HG03378 (cell line): ENCODE data around the gene AGFG1.

ENCODE experiments used
- ATAC-seq: cut with Tn5 transposase; IDR thresholded peaks from one replicate; pipeline ENCODE4 v1.9.1; 2021; ENCODE audit warnings: mild to moderate bottlenecking, moderate library complexity; ENCODE audit not compliant: unreplicated experiment

Gene AGFG1, protein sequence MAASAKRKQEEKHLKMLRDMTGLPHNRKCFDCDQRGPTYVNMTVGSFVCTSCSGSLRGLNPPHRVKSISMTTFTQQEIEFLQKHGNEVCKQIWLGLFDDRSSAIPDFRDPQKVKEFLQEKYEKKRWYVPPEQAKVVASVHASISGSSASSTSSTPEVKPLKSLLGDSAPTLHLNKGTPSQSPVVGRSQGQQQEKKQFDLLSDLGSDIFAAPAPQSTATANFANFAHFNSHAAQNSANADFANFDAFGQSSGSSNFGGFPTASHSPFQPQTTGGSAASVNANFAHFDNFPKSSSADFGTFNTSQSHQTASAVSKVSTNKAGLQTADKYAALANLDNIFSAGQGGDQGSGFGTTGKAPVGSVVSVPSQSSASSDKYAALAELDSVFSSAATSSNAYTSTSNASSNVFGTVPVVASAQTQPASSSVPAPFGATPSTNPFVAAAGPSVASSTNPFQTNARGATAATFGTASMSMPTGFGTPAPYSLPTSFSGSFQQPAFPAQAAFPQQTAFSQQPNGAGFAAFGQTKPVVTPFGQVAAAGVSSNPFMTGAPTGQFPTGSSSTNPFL

DNA sequence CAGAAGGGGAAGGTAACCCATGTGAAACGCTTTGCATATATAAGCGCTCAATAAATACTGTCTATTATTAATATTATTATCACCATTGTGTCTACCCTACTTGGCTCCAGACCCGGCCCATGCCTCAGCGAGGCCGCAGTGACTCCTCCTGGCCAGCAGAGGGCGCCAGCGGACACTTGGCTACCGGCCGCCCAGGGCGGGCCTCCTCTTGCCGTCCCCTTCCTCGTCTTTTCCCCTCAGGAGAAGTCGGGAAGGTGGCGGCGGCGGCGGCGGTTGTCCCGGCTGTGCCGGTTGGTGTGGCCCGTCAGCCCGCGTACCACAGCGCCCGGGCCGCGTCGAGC lies at the start of gene AGFG1:
Gene AGFG1 (plus strand): TSS at position 233 of the 341 bp plus-strand sequence. CDS start 266 bp downstream, outside the sequence.
- peak; percentile 85 for ATAC-seq

DNA sequence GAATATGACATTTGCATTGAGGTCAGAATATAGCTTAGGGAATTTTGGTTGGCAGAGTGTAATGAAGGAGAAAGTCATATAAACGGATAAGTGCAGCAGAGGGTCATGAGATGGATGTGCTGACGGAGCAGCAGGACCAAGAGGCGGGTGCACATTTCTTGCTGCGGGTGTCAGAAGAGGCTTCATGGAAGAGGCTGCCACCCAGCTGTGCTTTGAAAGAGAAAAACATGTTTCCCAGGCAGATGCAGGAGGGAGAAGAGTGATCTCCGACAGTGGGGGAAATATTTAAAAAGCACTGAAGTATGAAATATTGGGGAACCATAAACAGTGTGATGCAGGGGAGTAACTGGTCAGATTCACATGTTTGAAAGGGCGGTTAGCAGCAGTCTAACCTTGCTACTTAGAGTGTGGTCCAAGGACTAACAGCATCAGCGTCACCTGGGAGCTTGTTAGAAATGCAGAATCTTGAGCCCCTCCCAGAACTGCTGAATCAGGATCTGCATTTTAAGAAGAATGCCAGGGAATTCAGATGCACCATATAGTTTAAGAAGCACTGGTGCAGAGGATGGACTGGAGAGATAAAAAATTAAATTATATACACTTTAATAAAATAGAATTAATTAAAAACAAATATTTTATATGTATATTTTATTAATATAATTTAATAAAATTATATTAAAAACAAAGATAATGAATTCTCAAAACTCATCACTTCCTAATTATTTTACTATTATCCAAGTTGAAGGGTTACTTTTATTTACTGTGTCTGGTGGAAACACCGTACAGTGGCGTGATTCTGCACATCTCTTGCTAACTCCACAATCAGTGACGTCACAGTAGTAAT lies 48.1 kb upstream of the AGFG1 start:
- no peak for ATAC-seq

DNA sequence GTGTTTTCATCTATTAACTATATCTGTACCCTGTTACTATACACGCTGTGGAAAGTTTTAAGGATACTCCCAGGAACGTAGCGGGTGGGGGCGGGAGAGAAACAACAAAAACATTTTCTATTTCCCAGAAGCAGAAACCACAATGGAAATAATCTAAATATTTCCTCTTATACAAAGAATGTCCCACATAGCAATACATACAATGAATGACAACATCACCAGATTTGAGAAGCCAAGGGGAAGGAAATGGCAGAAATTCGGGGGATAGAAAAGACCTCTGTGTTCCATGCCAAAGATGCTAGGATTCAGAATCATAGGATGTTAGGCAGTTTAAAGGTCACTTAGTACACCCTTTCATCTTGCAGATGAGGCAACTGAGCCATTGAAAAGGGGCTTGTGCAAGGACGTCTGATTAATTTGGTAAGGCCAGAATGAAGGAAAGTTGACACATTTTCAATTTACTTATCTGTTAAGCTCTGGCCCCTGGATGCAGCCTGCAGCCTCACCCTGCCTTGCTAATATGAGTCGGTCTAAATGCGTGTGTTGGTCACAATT lies 43.1 kb upstream of the AGFG1 start:
- no peak for ATAC-seq

DNA sequence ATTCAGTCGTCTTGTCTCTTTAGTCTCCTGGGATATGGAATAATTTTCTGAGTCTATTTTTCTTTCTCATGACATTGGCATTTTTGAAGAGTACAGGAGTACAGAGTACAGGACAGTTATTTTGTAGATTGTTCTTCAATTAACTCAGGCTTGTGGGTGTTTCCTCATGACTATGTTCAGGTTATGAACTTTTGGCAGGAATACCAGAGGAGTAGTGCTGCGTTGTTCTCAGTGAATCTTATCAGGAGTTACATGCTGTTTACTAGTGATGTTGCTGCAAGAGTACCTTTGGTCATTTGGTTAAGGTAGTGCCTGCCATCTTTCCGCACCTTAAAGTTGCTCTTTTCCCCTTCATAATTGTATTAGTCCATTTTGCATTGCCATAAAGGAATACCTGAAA lies 41.3 kb upstream of the AGFG1 start:
- no peak for ATAC-seq

DNA sequence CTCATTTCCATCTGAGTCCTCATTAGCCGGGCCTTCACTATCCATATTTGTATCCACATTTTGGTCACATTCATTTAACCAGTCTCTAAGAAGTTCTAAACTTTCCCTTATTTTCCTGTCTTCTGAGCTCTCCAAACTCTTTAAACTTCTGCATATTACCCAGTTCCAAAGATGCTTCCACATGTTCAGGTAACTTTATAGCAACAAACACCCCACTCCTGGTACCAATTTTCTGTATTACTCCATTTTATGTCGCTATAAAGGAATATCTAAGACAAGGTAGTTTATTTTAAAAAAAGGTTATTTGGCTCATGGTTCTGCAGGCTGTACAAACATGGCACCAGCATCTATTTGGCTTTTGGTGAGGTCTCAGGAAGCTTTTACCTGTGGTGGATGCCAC lies 38.8 kb upstream of the AGFG1 start:
- no peak for ATAC-seq

DNA sequence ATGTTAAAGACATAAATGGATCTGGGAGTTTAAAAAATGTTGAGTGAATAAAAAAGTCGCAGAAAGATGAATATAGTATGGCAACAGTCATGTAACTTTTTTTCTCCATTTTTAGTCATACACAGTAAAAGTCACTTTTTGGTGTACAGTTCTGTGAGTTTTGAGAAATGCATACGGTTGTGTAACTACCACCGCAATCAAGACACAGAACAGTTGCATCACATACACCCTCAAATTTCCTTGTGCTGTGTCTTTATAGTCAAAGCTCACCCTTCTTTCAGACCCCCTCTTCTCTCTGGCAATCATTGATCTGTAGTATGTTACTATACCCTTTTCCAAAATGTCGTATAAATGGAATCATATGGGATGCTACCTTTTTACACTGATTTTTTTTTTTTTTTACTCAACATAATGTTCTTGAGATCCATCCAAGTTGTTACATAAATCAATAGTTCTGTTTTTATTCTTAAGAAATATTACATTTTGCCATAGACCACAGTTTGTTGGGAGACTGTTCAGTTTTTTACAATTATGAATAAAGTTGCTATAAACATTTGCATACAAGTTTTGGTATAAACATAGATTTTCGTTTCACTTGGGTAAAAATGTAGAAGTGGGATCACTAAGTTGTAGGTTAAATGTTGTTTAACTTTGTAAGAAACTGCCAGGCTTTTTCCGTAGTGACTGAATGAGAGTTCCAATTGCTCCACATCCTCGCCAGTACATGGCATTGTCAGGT lies 35.4 kb upstream of the AGFG1 start:
- no peak for ATAC-seq

DNA sequence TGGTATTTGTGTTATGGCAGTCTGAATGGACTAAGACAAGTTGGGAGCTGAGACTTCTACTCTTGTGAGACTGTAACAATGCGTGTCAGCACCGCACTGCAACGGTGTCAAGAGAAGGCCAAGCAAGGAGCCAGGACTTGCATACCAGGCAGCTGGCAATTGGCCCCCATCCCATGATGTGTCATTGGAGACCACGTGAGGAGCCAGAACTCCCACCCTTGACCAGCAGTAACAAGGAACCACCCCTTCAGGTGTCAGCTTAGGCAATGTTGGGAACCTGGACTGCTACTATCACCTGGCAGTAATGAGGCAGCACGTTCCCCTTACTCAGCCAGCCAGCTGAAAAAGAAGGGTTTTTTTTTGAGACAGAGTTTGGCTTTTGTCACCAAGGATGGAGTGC lies 32.7 kb upstream of the AGFG1 start:
- ATAC-seq, result no peak

DNA sequence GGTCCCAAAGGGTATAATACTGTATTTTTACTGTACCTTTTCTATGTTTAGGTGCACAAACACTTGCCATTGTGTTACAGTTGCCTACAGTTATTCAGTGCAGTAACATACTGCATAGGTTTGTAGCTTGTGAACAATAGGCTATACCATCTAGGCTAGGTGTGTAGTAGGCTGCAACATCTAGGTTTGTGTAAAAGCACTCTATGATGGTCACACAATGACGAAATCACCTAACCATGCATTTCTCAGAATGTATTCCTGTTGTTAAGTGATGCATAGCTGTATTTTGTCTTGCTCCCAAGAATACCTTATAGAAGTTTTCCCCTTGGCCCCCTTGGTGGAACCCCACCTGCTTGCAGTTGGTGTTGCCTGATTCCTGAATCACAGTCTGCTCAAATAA lies 29.3 kb upstream of the AGFG1 start:
- peak; percentile 50 for ATAC-seq

DNA sequence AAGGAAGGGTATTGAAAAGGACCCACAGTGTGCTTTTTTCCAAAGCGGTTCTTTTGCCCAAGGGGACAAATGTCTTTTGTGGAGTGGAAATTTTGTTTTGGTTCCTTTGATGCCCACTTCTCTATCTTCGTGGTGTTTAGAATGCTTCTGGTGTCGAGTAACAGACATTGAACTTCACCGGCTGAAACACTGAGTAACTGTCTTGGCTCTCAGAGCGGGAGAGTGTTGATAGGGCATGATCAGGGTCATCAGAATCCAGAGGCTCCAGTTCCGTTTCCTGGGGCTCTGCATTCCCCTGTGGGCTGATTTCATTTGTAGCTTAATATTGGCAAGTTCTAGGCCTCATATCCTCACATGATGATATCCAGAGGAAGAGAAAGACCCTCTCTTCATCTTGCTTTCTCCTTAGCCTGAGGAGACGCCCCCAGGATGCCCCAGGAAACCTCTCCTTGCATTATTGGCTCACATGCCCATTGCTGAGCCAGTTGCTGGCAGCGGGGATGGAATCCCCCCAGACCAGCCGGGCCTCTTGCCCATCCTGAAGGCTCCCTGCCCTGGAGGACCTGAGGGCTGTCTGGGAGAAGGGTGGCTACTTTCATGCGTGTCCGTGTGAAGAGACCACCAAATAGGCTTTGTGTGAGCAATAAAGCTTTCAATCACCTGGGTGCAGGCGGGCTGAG lies 27.9 kb upstream of the AGFG1 start:
- no peak for ATAC-seq

DNA sequence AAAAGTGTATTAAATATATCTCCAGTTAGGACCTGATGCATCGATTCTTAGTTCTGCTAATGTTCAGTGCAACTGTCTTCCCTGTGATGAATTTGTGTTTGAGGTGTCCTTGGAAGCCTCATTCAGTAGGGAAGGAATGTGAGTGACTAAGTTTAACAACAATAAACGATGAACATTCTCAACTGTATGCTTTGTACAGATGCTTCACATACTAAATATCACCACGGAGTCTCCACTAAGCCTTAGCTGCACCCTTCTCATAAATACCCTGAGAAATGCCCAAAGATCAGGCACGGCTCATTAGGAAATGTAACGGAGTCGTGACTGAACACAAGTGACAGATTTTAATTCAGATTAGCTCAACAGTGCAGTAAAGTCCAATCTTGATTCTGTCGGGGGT lies 24.4 kb upstream of the AGFG1 start:
- no peak for ATAC-seq

DNA sequence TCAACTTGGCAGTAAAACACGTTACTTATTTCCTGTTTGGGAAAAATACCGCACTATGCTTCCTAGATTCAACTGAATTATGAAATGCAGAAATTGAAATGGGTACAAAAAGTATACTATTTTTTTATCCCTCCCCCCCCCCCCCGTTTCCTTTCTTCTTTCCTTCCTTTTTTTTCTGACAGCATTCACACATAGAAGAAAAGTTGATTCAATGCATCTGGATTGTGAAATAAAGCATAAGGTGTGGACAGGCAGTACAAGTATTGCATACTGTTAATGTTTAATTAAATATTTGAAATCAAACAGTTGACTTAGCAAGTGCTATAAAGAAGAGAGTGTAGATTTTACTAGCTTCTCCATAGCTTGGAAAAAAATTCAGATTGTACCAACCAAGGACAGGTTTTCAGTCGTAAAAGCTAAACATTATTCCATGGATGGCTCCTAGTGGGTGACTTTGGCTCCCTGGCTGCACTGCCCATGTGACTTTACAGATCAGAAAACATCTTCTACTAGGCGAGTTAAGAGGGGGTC lies 21.6 kb upstream of the AGFG1 start:
- no peak for ATAC-seq

DNA sequence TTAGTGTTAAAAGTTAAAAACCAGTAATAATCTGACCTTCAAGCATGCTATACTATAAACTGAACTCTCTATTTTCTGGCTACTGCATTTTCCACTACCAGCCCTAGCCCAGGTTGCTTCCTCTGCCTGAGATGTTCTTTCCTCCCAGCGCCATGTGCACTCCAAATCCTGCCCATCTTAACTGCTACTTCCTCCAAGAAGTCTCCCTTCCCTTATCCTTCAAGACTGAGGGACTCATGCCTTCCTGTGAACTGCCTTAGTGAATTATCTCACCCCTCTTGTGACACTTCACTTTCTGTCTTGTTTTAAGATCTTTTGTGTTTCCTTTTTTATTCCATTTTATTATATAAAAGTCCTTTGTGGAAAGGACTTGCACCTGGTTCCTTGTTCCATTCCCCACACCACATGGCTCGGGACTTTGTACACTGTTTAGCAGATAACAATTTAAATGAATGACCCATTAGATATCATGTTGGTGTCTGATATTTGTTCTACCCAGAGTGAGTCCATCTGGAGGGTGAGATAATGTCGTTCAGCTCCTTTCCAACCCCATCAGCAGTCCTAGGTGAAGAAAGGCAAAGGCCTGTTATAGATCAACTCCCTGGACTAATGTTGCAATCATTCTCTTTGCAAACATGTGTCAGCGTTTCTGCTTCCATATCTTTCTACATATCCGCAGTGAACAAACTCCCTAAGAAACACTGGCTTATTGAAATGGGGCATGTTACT lies 20.9 kb upstream of the AGFG1 start:
- ATAC-seq, result no peak

DNA sequence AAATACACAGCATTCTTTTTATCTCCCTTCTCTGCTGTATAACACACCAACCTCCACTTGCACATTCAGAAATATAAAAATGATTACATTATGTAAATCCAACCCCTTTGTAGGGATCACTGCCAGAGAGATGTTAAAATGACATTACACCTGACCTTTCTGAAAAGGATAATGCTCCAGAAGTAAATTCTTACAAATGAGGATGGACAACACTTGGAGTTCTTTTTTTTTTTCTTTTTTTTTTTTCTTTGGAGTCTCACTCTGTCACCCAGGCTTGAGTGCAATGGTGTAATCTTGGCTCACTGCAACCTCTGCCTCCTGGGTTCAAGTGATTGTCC lies 20.3 kb upstream of the AGFG1 start:
- no peak for ATAC-seq

DNA sequence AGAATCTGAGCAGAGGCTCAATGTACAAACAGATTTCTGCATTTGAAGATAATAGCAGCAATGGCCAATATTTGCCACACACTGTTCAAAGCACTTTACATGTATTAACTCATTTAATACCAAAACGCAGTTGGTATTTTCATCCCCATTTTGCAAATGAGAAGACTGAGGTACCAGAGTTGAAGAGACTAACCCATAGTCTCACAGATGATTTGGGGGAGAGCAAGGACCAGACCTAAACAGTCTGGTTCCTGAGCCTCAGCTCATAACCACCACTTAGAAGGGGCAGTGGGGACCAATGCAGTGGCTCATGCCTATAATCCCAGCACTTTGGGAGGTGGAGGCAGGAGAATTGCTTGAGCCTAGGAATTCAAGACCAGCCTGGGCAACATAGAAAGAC lies 18.1 kb upstream of the AGFG1 start:
- ATAC-seq, result no peak

DNA sequence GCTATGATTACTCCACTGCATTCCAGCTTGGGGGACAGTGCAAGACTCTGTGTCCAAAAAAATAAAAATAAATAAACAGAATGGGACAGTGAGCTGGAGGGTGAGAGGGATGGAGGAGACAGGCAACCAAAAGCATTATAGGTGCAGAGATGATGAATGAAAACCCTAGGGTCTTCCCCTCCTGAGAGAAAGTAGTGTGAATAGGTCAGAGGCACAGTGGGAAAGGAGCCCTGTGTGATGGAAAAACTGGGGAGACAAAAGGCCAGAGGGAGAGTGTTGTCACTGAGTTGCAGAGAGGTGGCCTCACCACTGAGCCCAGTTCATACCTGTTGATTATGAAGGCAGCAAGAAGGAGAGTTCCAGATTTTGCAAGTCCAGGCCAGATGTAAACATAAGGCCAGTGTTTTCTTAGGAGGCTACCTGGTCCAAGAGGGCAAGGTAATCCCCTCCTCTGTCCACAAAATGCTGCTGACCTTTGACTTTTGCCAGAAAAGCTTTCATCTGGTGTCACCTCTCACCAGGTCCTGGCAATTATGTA lies 17.6 kb upstream of the AGFG1 start:
- no peak for ATAC-seq

DNA sequence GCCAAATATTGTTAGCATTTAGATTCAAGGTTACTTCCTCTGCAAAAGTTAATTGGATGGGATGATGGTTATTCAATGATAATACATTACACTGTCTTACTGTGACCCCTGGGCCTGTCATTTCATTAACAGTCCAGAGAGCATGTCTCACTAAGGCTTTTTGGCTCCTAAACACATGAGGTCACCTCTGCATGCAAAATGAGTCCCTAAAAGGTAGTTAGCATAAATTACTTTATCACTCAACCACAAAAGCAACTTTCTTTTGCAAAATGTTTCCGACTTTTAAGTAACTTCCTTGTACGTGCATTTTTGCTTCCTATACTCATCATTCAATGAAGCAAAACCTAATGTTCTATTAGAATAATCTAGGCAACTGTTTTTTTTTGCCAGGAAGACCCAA lies 16.8 kb upstream of the AGFG1 start:
- ATAC-seq, result no peak

DNA sequence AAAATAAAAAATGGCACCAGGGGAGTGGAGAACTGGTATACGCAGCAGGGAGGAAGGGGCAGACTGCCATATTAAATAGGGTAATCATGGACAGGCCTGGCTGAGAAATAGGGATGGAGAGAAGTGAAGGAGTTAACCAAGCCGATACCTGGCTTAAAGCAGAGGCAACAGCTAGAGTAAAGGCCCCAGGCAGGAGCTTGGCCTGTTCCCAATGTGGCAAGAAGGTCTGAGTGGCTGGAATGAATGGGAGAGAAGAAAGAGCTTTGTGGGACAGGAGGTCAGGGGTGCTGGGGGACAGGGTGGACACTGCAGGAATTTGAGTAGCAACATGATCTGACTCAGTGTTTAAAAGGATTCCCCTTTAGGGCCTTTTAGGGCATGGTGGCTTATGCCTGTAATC lies 15.9 kb upstream of the AGFG1 start:
- no peak for ATAC-seq

DNA sequence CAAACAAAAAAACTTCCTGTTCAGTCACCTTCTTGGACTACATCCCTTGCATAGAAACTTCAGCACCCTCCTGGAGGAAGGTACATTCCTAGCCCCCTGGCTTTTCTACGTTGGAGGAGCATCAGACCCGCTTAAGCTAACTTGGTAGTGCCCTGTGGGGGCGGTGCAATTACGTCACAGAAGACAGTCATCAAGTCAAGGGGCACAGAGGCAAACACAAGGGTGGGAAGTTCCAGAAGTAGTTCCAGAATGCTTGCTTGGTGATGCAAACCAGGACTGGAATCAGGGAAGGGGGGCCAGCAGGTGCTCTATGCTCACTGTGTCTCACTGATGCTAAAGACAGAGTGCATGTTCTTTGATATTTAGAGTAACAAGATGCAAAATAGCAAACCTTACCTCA lies 15.2 kb upstream of the AGFG1 start:
- no peak for ATAC-seq

DNA sequence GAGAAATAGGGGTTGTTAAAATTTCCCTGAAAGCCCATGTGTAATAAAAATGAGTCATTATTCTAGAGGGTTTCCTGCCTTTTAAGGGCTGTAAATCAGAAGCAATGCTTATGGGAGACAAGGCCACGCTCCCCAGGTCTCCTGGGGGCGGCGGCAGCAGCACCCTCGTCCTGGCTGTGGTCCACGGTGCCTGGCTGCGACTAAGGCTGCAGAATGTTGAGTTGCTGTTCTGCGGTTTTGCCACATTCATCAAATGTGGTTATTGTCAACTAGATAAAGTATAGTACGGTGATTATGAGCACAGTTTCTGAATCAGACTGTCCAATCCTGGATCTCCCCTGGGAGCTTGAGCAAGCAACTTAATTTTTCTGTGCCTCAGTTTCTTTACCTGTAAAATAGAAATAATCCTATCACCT lies 11.9 kb upstream of the AGFG1 start:
- peak; percentile 30 for ATAC-seq
